ENCODE results near the gene PPFIBP1. TPM values are rescaled to one million over a fixed set of nuclear protein-coding genes. Genes with fewer than 3 reads are reported as not detected.

Gene PPFIBP1
- total and polyA plus RNA-seq, 2 donors (not counting 1 experiment from before 2014, with no cell fraction given) = 3.3 to 15.0 TPM

GRCh38 chr12:27549801-27550652 lies 26.0 kb downstream of the PPFIBP1 start:
- H3K4me1 ChIP-seq (ENCODE audit: control insufficient read depth in 2 of 2, insufficient read depth in 2 of 2, low read length in 2 of 2) = peaks cover 11 to 20% of the 10 kb centered on the region in 2 donors
- H3K27me3 ChIP-seq (replicated peaks in 1 of 4; ENCODE audit: control extremely low read depth in 1 of 4, control insufficient read depth in 3 of 4, insufficient read depth in 4 of 4, low read length in 3 of 4) = no peaks in the 10 kb centered on the region
- no peak overlapping the region for H3K9ac ChIP-seq (ENCODE audit: low read length)
- TF ChIP-seq EZH2 (IDR thresholded peaks at IDR 0.05; ENCODE audit: borderline replicate concordance, insufficient read depth, low read depth, low read length, poor library complexity, severe bottlenecking) = no peak
- TF ChIP-seq, protein P1, sequence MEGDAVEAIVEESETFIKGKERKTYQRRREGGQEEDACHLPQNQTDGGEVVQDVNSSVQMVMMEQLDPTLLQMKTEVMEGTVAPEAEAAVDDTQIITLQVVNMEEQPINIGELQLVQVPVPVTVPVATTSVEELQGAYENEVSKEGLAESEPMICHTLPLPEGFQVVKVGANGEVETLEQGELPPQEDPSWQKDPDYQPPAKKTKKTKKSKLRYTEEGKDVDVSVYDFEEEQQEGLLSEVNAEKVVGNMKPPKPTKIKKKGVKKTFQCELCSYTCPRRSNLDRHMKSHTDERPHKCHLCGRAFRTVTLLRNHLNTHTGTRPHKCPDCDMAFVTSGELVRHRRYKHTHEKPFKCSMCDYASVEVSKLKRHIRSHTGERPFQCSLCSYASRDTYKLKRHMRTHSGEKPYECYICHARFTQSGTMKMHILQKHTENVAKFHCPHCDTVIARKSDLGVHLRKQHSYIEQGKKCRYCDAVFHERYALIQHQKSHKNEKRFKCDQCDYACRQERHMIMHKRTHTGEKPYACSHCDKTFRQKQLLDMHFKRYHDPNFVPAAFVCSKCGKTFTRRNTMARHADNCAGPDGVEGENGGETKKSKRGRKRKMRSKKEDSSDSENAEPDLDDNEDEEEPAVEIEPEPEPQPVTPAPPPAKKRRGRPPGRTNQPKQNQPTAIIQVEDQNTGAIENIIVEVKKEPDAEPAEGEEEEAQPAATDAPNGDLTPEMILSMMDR (IDR thresholded peaks at IDR 0.05) = no peak
- no peak for ATAC-seq (ENCODE audit: low read depth)
- CTCF ChIA-PET = no interaction called here
- no peak overlapping the region for H3K27ac ChIP-seq (ENCODE audit: low read length in 2 of 2)
- no peak overlapping the region for H3K4me3 Mint-ChIP-seq
- H3K4me3 ChIP-seq (ENCODE audit: control extremely low read depth in 1 of 5, extremely low read depth in 1 of 5, insufficient read depth in 1 of 5, low read depth in 2 of 5, low read length in 4 of 5) = no peak overlapping the region
- H4K20me1 ChIP-seq (ENCODE audit: control insufficient read depth, insufficient read depth, low read length, poor library complexity, severe bottlenecking) = no peaks in the 10 kb centered on the region
- intact Hi-C loops (cut with micrococcal nuclease) = no loop called here
- H3K4me1 Mint-ChIP-seq = peaks cover 36% of the 10 kb centered on the region
- H3K36me3 ChIP-seq (replicated peaks in 1 of 2; ENCODE audit: control extremely low read depth in 1 of 2, control insufficient read depth in 1 of 2, extremely low read depth in 1 of 2, insufficient read depth in 2 of 2, low read length in 1 of 2) = no peaks in the 10 kb centered on the region
- peaks cover 10% of the 10 kb centered on the region for H3K79me2 ChIP-seq (ENCODE audit: control insufficient read depth, insufficient read depth, low read length)
- no peaks in the 10 kb centered on the region for H3K9me3 Mint-ChIP-seq (ENCODE audit: insufficient read depth)
- H2AFZ ChIP-seq (ENCODE audit: insufficient read depth, low read depth, low read length, poor library complexity, severe bottlenecking) = no peak overlapping the region
- POLR2A ChIA-PET = no interaction called here
- no peak for DNase-seq
- no peaks in the 10 kb centered on the region for H3K9me3 ChIP-seq (ENCODE audit: control extremely low read depth in 1 of 3, control insufficient read depth in 2 of 3, insufficient read depth in 1 of 3, low read length in 2 of 3)
- 16% methylated on average over 8 of the region's 12 CpGs for WGBS (ENCODE audit: insufficient coverage)
- H3K27me3 Mint-ChIP-seq = peaks cover 7% of the 10 kb centered on the region
- no peak overlapping the region for H3K27ac Mint-ChIP-seq
- H3K4me2 ChIP-seq (replicated peaks; ENCODE audit: low read depth, low read length, poor library complexity, severe bottlenecking) = peak overlapping the region; percentile 25

GRCh38 chr12:27550653-27550975 lies 26.6 kb downstream of the PPFIBP1 start:
- Mint-ChIP-seq H3K4me3 (no peak overlapping the region), H3K4me1 (peaks cover 40% of the 10 kb centered on the region), H3K27ac (no peak overlapping the region), H3K9me3 (ENCODE audit: insufficient read depth) (no peaks in the 10 kb centered on the region), H3K27me3 (peaks cover 7% of the 10 kb centered on the region)
- Histone ChIP-seq H3K4me1 (ENCODE audit: control insufficient read depth in 2 of 2, insufficient read depth in 2 of 2, low read length in 2 of 2) (peaks cover 13 to 25% of the 10 kb centered on the region in 2 donors), H3K9me3 (ENCODE audit: control extremely low read depth in 1 of 3, control insufficient read depth in 2 of 3, insufficient read depth in 1 of 3, low read length in 2 of 3) (no peaks in the 10 kb centered on the region), H3K9ac (ENCODE audit: low read length) (no peak overlapping the region), H3K79me2 (ENCODE audit: control insufficient read depth, insufficient read depth, low read length) (peaks cover 5% of the 10 kb centered on the region), H3K4me3 (ENCODE audit: control extremely low read depth in 1 of 5, extremely low read depth in 1 of 5, insufficient read depth in 1 of 5, low read depth in 2 of 5, low read length in 4 of 5) (no peak overlapping the region), H3K4me2 (replicated peaks; ENCODE audit: low read depth, low read length, poor library complexity, severe bottlenecking) (no peak overlapping the region), H3K36me3 (replicated peaks in 1 of 2; ENCODE audit: control extremely low read depth in 1 of 2, control insufficient read depth in 1 of 2, extremely low read depth in 1 of 2, insufficient read depth in 2 of 2, low read length in 1 of 2) (no peaks in the 10 kb centered on the region), H2AFZ (ENCODE audit: insufficient read depth, low read depth, low read length, poor library complexity, severe bottlenecking) (no peak overlapping the region), H3K27me3 (replicated peaks in 1 of 4; ENCODE audit: control extremely low read depth in 1 of 4, control insufficient read depth in 3 of 4, insufficient read depth in 4 of 4, low read length in 3 of 4) (no peaks in the 10 kb centered on the region), H4K20me1 (ENCODE audit: control insufficient read depth, insufficient read depth, low read length, poor library complexity, severe bottlenecking) (no peaks in the 10 kb centered on the region), H3K27ac (ENCODE audit: low read length in 2 of 2) (no peak overlapping the region)
- no peak for ATAC-seq (ENCODE audit: low read depth)
- no peak for DNase-seq
- POLR2A ChIA-PET = no interaction called here
- TF ChIP-seq, protein P1 (IDR thresholded peaks at IDR 0.05) = no peak
- no peak for TF ChIP-seq EZH2 (IDR thresholded peaks at IDR 0.05; ENCODE audit: borderline replicate concordance, insufficient read depth, low read depth, low read length, poor library complexity, severe bottlenecking)
- intact Hi-C loops (cut with micrococcal nuclease) = no loop called here
- CTCF ChIA-PET = no interaction called here
- WGBS (ENCODE audit: insufficient coverage) = no CpG with 5 or more reads among the region's 4 CpGs
